ENCODE results near the gene PLEKHM3.

- TF ChIP-seq, protein P1, sequence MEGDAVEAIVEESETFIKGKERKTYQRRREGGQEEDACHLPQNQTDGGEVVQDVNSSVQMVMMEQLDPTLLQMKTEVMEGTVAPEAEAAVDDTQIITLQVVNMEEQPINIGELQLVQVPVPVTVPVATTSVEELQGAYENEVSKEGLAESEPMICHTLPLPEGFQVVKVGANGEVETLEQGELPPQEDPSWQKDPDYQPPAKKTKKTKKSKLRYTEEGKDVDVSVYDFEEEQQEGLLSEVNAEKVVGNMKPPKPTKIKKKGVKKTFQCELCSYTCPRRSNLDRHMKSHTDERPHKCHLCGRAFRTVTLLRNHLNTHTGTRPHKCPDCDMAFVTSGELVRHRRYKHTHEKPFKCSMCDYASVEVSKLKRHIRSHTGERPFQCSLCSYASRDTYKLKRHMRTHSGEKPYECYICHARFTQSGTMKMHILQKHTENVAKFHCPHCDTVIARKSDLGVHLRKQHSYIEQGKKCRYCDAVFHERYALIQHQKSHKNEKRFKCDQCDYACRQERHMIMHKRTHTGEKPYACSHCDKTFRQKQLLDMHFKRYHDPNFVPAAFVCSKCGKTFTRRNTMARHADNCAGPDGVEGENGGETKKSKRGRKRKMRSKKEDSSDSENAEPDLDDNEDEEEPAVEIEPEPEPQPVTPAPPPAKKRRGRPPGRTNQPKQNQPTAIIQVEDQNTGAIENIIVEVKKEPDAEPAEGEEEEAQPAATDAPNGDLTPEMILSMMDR (IDR thresholded peaks at IDR 0.05) = no peak
- no peak for TF ChIP-seq EP300 (IDR thresholded peaks at IDR 0.05)
- no peak for TF ChIP-seq POLR2A (IDR thresholded peaks at IDR 0.05)
These were observed 86.9 kb downstream of the PLEKHM3 start for GRCh38 chr2:207938415-207938814.
